HepG2 (cell line): ENCODE measurements around the gene EIF5B. TPM values are rescaled to one million over a fixed set of nuclear protein-coding genes. Genes with fewer than 3 reads are reported as not detected.

Source experiments
- CBX2 ChIP-seq, 2 experiments: fragments of 200-600 bp in 1 of 2; sonication (generic); formaldehyde crosslinking in 1 of 2; IDR thresholded peaks; 2 replicates each; pipeline versions ENCODE4 v1.7.0 to v1.8.1; 2018 to 2022; ENCODE audit warnings: low read depth in 2 of 2, low read length in 1 of 2, mild to moderate bottlenecking in 1 of 2, missing genetic modification reagents in 1 of 2
- FOXC1 ChIP-seq: sonication (generic); formaldehyde crosslinking; IDR thresholded peaks from 2 replicates; pipeline ENCODE4 v1.8.0; 2022; ENCODE audit warnings: mild to moderate bottlenecking, missing genetic modification reagents, borderline replicate concordance
- GTF3A ChIP-seq: sonication (generic); formaldehyde crosslinking; conservative IDR thresholded peaks from 2 replicates; pipeline ENCODE4 v1.4.0; 2020; ENCODE audit warnings: mild to moderate bottlenecking, missing genetic modification reagents
- HNRNPH1 ChIP-seq: fragments of 200-400 bp; formaldehyde crosslinking; optimal IDR thresholded peaks from 2 replicates; pipeline ENCODE3; 2017; ENCODE audit warnings: mild to moderate bottlenecking, low read depth, low read length
- KLF13 ChIP-seq: sonication (generic); formaldehyde crosslinking; IDR thresholded peaks from 2 replicates; pipeline ENCODE4 v1.4.0; 2020; ENCODE audit warnings: mild to moderate bottlenecking, missing genetic modification reagents
- MBNL3 ChIP-seq: fragments of 250-450 bp; sonication (Bioruptor Pico); conservative IDR thresholded peaks from 2 replicates; pipeline ENCODE4 v1.8.0; 2022; ENCODE audit warnings: mild to moderate bottlenecking, inconsistent platforms
- PAX8 ChIP-seq: sonication (generic); formaldehyde crosslinking; IDR thresholded peaks from 2 replicates; pipeline ENCODE4 v1.8.0; 2022; ENCODE audit warnings: mild to moderate bottlenecking, missing genetic modification reagents, borderline replicate concordance
- RARA ChIP-seq: IDR thresholded peaks from 2 replicates; pipeline ENCODE4 v1.6.1; 2016; ENCODE audit warnings: missing genetic modification reagents, missing compliant biosample characterization
- RCOR2 ChIP-seq: IDR thresholded peaks from 2 replicates; pipeline ENCODE4 v1.6.1; 2016; ENCODE audit warnings: missing biosample characterization, missing genetic modification reagents
- YEATS4 ChIP-seq: sonication (generic); formaldehyde crosslinking; IDR thresholded peaks from 2 replicates; pipeline ENCODE4 v1.4.0; 2020; ENCODE audit warnings: missing genetic modification reagents, borderline replicate concordance
- ZNF232 ChIP-seq: sonication (generic); formaldehyde crosslinking; IDR thresholded peaks from 2 replicates; pipeline ENCODE4 v1.4.0; 2020; ENCODE audit warnings: missing genetic modification reagents, borderline replicate concordance
- ZNF513 ChIP-seq: sonication (generic); formaldehyde crosslinking; conservative IDR thresholded peaks from 2 replicates; pipeline ENCODE4 v1.5.0; 2020; ENCODE audit warnings: missing genetic modification reagents
- ZNF549 ChIP-seq: sonication (generic); formaldehyde crosslinking; IDR thresholded peaks from 2 replicates; pipeline ENCODE4 v1.5.0; 2020; ENCODE audit warnings: missing genetic modification reagents
- ZNF558 ChIP-seq: sonication (generic); formaldehyde crosslinking; IDR thresholded peaks from 2 replicates; pipeline ENCODE4 v1.9.0; 2022; ENCODE audit warnings: mild to moderate bottlenecking, missing genetic modification reagents, borderline replicate concordance
- ZNF607 ChIP-seq: sonication (generic); formaldehyde crosslinking; IDR thresholded peaks from 2 replicates; pipeline ENCODE4 v1.5.1; 2020; ENCODE audit warnings: missing genetic modification reagents, mild to moderate bottlenecking, borderline replicate concordance
- ZNF609 ChIP-seq: sonication (generic); formaldehyde crosslinking; IDR thresholded peaks from 2 replicates; pipeline ENCODE4 v1.4.0; 2020; ENCODE audit warnings: mild to moderate bottlenecking, missing genetic modification reagents, borderline replicate concordance
- polyA plus RNA-seq, 8 experiments: library from polyadenylated mRNA; depleted of rRNA in 3 of 8; stranded (reverse) in 7 of 8; unstranded in 1 of 8; fragments of >200 nt; fragmentation: Illumina TruSeq in 4 of 8; extraction: Trizol in 4 of 8; gene quantifications; 2 replicates each; pipeline versions ENCODE4 v1.2.1 to v1.2.3, GENCODE V29; 2011 to 2016; ENCODE audit warnings: low read depth in 4 of 8, missing spikeins in 1 of 8, mixed read lengths in 1 of 8; ENCODE audit not compliant: insufficient read depth in 1 of 8
- total RNA-seq, 5 experiments: library from RNA; depleted of rRNA; stranded (reverse); fragments of >200 nt; fragmentation: Illumina TruSeq; extraction: Trizol; gene quantifications; 2 replicates each; pipeline ENCODE4 v1.2.3, GENCODE V29; 2016; ENCODE audit warnings: low read depth in 1 of 5
- TF ChIP-seq, protein P1 (sequence below): sonication (generic); formaldehyde crosslinking; IDR thresholded peaks from 2 replicates; pipeline ENCODE4 v1.5.1; 2020; ENCODE audit warnings: missing genetic modification reagents, mild to moderate bottlenecking, borderline replicate concordance
- TF ChIP-seq, protein P2 (sequence below): sonication (generic); formaldehyde crosslinking; IDR thresholded peaks from 2 replicates; pipeline ENCODE4 v1.5.1; 2020; ENCODE audit warnings: missing genetic modification reagents, mild to moderate bottlenecking, borderline replicate concordance

Gene EIF5B
- total and polyA plus RNA-seq, 2 of the 13 experiments (the other 11 are each of a cell fraction or from before 2014, with no cell fraction given), result 8.8 to 32.1 TPM

DNA sequence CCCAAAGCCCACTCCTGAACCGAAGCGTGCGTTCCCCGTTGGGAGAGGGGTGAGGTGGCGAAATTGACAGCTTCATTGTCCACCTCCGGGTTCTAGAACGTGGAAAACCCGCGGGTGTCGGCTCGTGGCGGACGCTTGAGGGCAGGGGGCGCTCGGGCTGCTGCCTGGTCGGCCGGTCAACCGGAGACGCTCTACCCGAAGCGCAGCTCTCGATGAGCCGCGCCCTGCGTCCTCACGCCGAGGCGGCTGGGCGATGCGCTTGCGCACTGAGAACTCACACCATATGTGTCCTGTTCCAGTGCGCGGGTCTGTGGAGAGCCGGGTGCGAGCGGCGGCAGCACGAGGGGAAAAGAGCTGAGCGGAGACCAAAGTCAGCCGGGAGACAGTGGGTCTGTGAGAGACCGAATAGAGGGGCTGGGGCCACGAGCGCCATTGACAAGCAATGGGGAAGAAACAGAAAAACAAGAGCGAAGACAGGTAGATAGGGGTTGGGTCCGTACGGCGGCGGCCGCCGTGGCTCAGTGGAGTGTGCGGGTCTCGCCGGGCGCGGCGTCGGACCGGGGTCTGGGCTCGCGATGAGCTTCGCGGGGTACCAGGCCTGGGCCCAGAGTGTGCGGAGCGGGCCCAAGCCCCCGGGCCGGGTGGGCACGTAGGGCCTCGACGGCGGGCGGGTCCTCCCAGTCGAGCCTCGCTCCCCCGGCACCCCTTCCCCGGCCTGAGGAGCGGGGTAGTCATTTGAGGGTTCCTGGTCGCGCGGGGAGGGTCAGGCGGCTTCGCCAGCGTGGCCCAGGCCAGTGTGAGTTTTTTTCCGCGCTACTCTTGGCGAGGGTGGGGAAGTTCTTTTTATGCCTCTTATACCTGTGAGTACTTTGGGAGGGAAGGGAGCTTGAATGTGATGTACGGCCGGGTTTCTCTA lies at the start of gene EIF5B (continued):
- TF ChIP-seq ZNF513 (CRISPR knock-in tag) (no peak), FOXC1 (CRISPR knock-in tag) (peak; percentile 95), ZNF549 (CRISPR knock-in tag) (no peak), GTF3A (CRISPR knock-in tag) (0 out of 2 replicates have a peak, but pooled peaks have one; percentile 73), ZNF558 (CRISPR knock-in tag) (peak; percentile 72; the same call in 1 of the 2 replicates), ZNF607 (peak; percentile 96), ZNF609 (CRISPR knock-in tag) (peak; percentile 80; the same call in 1 of the 2 replicates), RCOR2 (peak; percentile 55; the same call in 1 of the 2 replicates), HNRNPH1 (no peak), RARA (CRISPR knock-in tag) (peak; percentile 54), MBNL3 (CRISPR knock-in tag) (no peak), ZNF232 (CRISPR knock-in tag) (peak; percentile 41; the same call in 1 of the 2 replicates), YEATS4 (CRISPR knock-in tag) (peak; percentile 90), CBX2 (IDR thresholded peaks at IDR 0.05; ENCODE audit: low read depth, low read length) (no peak), CBX2 (CRISPR knock-in tag; IDR thresholded peaks at IDR 0.05; ENCODE audit: low read depth) (no peak), PAX8 (CRISPR knock-in tag) (peak; percentile 74; the same call in 1 of the 2 replicates), KLF13 (CRISPR knock-in tag) (no peak)
- TF ChIP-seq, protein P1, sequence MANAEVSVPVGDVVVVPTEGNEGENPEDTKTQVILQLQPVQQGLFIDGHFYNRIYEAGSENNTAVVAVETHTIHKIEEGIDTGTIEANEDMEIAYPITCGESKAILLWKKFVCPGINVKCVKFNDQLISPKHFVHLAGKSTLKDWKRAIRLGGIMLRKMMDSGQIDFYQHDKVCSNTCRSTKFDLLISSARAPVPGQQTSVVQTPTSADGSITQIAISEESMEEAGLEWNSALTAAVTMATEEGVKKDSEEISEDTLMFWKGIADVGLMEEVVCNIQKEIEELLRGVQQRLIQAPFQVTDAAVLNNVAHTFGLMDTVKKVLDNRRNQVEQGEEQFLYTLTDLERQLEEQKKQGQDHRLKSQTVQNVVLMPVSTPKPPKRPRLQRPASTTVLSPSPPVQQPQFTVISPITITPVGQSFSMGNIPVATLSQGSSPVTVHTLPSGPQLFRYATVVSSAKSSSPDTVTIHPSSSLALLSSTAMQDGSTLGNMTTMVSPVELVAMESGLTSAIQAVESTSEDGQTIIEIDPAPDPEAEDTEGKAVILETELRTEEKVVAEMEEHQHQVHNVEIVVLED (CRISPR knock-in tag), result peak; percentile 100
- TF ChIP-seq, protein P2, sequence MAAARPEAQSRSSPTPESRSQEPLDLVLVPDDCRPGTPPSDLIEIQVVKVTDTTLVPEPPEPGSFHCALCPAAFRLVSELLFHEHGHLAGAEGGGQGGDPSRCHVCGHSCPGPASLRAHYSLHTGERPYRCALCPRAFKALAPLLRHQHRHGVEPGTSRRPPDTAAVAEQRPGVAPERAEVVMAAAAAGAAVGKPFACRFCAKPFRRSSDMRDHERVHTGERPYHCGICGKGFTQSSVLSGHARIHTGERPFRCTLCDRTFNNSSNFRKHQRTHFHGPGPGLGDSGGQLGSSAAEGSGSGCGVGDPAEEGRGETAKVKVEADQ (CRISPR knock-in tag), result no peak; the same call in 1 of the 2 replicates
